NCI-H2171 treated with DMSO at 0.1 percent for 48 hours (cell line): ENCODE measurements around the gene YWHAQ.
"Not testable (repeated sequence)": the region's sequence is repeated elsewhere in the genome, so short reads cannot be mapped to it uniquely, and the experiment has no call there.

Experiments used
- DNase-seq: peaks from one replicate; lab custom pipeline; 2025; lab: John Stamatoyannopoulos, UW

Gene YWHAQ

GRCh38 chr2:9552219-9553178 lies 78.3 kb downstream of the YWHAQ start:
- DNase-seq, result no peak

- DNase-seq, result not testable (repeated sequence)
Observed at GRCh38 chr2:9550859-9551391, 79.9 kb downstream of the YWHAQ start.

GRCh38 chr2:9549420-9549819 lies 81.4 kb downstream of the YWHAQ start:
- DNase-seq, result no peak

GRCh38 chr2:9548506-9548905 lies 82.3 kb downstream of the YWHAQ start:
- no peak for DNase-seq

- no peak for DNase-seq
Observed at GRCh38 chr2:9547262-9547991, 83.4 kb downstream of the YWHAQ start.

GRCh38 chr2:9545502-9545901 lies 85.3 kb downstream of the YWHAQ start:
- no peak for DNase-seq

- DNase-seq, result no peak
Observed at GRCh38 chr2:9543557-9543956, 87.2 kb downstream of the YWHAQ start.

- DNase-seq, result no peak
Observed at GRCh38 chr2:9539531-9539930, 91.3 kb downstream of the YWHAQ start.

GRCh38 chr2:9538000-9538507 lies 92.7 kb downstream of the YWHAQ start:
- no peak for DNase-seq

- DNase-seq, result no peak
Observed at GRCh38 chr2:9536504-9536903, 94.3 kb downstream of the YWHAQ start.

GRCh38 chr2:9535177-9535576 lies 95.6 kb downstream of the YWHAQ start:
- DNase-seq, result no peak
